ENCODE measurements around the gene P4HA3.

The P4HA3 gene

GRCh38 chr11:74272276-74272675 lies 39.2 kb downstream of the P4HA3 start:
- Histone ChIP-seq H3K4me3 (replicated peaks; ENCODE audit: insufficient read depth, low read length) (no peak overlapping the region), H3K27ac (replicated peaks) (no peak overlapping the region), H3K27me3 (ENCODE audit: insufficient read depth, poor library complexity, severe bottlenecking) (no peaks in the 10 kb centered on the region)
- no peak for DNase-seq (ENCODE audit: low read depth in 1 of 2, low spot score in 1 of 2)
- TF ChIP-seq CTCF (IDR thresholded peaks at IDR 0.05; ENCODE audit: insufficient read depth, low read length) (no peak), REST (IDR thresholded peaks at IDR 0.05; ENCODE audit: insufficient replicate concordance, low read depth) (no peak), GABPA (IDR thresholded peaks at IDR 0.05; ENCODE audit: low read depth) (no peak), SPI1 (IDR thresholded peaks at IDR 0.05; ENCODE audit: borderline replicate concordance, low read depth) (no peak), POLR2AphosphoS5 (IDR thresholded peaks at IDR 0.05; ENCODE audit: low read depth) (no peak)

- Histone ChIP-seq H3K4me3 (replicated peaks; ENCODE audit: insufficient read depth, low read length) (no peak overlapping the region), H3K27ac (replicated peaks) (no peak overlapping the region), H3K27me3 (ENCODE audit: insufficient read depth, poor library complexity, severe bottlenecking) (no peaks in the 10 kb centered on the region)
- TF ChIP-seq SPI1 (IDR thresholded peaks at IDR 0.05; ENCODE audit: borderline replicate concordance, low read depth): peak; percentile 57; the same call in 1 of the 2 replicates
- no peak for TF ChIP-seq REST (IDR thresholded peaks at IDR 0.05; ENCODE audit: insufficient replicate concordance, low read depth)
- TF ChIP-seq CTCF (IDR thresholded peaks at IDR 0.05; ENCODE audit: insufficient read depth, low read length): no peak
- TF ChIP-seq GABPA (IDR thresholded peaks at IDR 0.05; ENCODE audit: low read depth): no peak
- peak in 1 of 2 experiments; percentile 81 for DNase-seq (ENCODE audit: low read depth in 1 of 2, low spot score in 1 of 2)
These were observed 42.2 kb downstream of the P4HA3 start for GRCh38 chr11:74269161-74269811.

GRCh38 chr11:74268456-74268855 lies 43.0 kb downstream of the P4HA3 start:
- TF ChIP-seq CTCF (IDR thresholded peaks at IDR 0.05; ENCODE audit: insufficient read depth, low read length): no peak
- no peak for TF ChIP-seq GABPA (IDR thresholded peaks at IDR 0.05; ENCODE audit: low read depth)
- TF ChIP-seq POLR2AphosphoS5 (IDR thresholded peaks at IDR 0.05; ENCODE audit: low read depth): no peak
- TF ChIP-seq SPI1 (IDR thresholded peaks at IDR 0.05; ENCODE audit: borderline replicate concordance, low read depth): no peak
- TF ChIP-seq REST (IDR thresholded peaks at IDR 0.05; ENCODE audit: insufficient replicate concordance, low read depth): no peak
- no peak for DNase-seq (ENCODE audit: low read depth in 1 of 2, low spot score in 1 of 2)
- Histone ChIP-seq H3K27me3 (ENCODE audit: insufficient read depth, poor library complexity, severe bottlenecking) (no peaks in the 10 kb centered on the region), H3K27ac (replicated peaks) (no peak overlapping the region), H3K4me3 (replicated peaks; ENCODE audit: insufficient read depth, low read length) (no peak overlapping the region)
